IMR-90 (cell line): ENCODE measurements around the gene RPL10A. TPM values are rescaled to one million over a fixed set of nuclear protein-coding genes. Genes with fewer than 3 reads are reported as not detected.

Source experiments
- ATAC-seq: fragments of 200-7000 bp; cut with Tn5 transposase; 2 replicates; pipeline ENCODE4 v1.9.1; 2020; ENCODE audit warnings: low read depth, mild to moderate bottlenecking, moderate library complexity
- BruUV-seq: library from RNA; stranded (reverse); fragments of 400-500 nt; replicated peaks from 2 replicates; lab custom pipeline; 2021; lab: Mats Ljungman, UMichigan
- CTCF ChIA-PET: fragments of 300-600 bp; formaldehyde crosslinking; extraction: SDS; loops from one replicate; lab custom pipeline; 2021; ENCODE audit warnings: antibody characterized with exemption; lab: Yijun Ruan, JAX
- POLR2A ChIA-PET: fragments of 300-600 bp; sonication (Branson Sonifier 250); formaldehyde crosslinking; loops from one replicate; lab custom pipeline; 2022; ENCODE audit warnings: antibody characterized with exemption; ENCODE audit not compliant: unreplicated experiment; lab: Charles Lee
- DNase-seq: peaks from one replicate; pipeline ENCODE4 v3.0.0; 2013
- H2AFZ ChIP-seq: replicated peaks from 2 replicates; pipeline ENCODE3; 2013; ENCODE audit warnings: low read length, mild to moderate bottlenecking; ENCODE audit not compliant: poor library complexity
- H2AK5ac ChIP-seq: 2 replicates; pipeline ENCODE4 v1.6.1; 2013; ENCODE audit warnings: low read depth, low read length, inconsistent platforms
- H2AK9ac ChIP-seq: replicated peaks from 2 replicates; pipeline ENCODE3; 2013; ENCODE audit warnings: mild to moderate bottlenecking, low read depth, low read length, moderate library complexity; ENCODE audit not compliant: poor library complexity
- H2BK120ac ChIP-seq: 2 replicates; pipeline ENCODE4 v1.6.1; 2013; ENCODE audit warnings: low read depth, low read length, inconsistent platforms
- H2BK15ac ChIP-seq: 3 replicates; pipeline ENCODE4 v1.6.1; 2013; ENCODE audit warnings: low read depth, low read length, inconsistent platforms
- H2BK20ac ChIP-seq: 2 replicates; pipeline ENCODE4 v1.6.1; 2013; ENCODE audit warnings: low read depth, mild to moderate bottlenecking, inconsistent platforms, low read length, moderate library complexity
- H2BK5ac ChIP-seq: 2 replicates; pipeline ENCODE4 v1.6.1; 2013; ENCODE audit warnings: mild to moderate bottlenecking, low read depth, low read length, inconsistent platforms; ENCODE audit not compliant: poor library complexity, severe bottlenecking
- H3K14ac ChIP-seq: replicated peaks from 2 replicates; pipeline ENCODE4 v1.6.1; 2013; ENCODE audit warnings: low read depth, low read length, inconsistent platforms
- H3K18ac ChIP-seq: 2 replicates; pipeline ENCODE4 v1.6.1; 2013; ENCODE audit warnings: low read depth, low read length, control low read depth
- H3K23ac ChIP-seq: 2 replicates; pipeline ENCODE4 v1.6.1; 2013; ENCODE audit warnings: low read depth, low read length, inconsistent platforms
- H3K27ac ChIP-seq: 2 replicates; pipeline ENCODE4 v1.5.1; 2013; ENCODE audit warnings: mild to moderate bottlenecking, control low read depth, low read length; ENCODE audit not compliant: insufficient read depth
- H3K27me3 ChIP-seq: 2 replicates; pipeline ENCODE4 v1.6.1; 2013; ENCODE audit warnings: low read length; ENCODE audit not compliant: control insufficient read depth, insufficient read depth
- H3K36me3 ChIP-seq: 2 replicates; pipeline ENCODE4 v1.6.1; 2013; ENCODE audit warnings: low read length, mixed read lengths; ENCODE audit not compliant: control insufficient read depth, insufficient read depth
- H3K4ac ChIP-seq: 2 replicates; pipeline ENCODE4 v1.6.1; 2013; ENCODE audit warnings: low read depth, low read length, inconsistent platforms
- H3K4me1 ChIP-seq: 2 replicates; pipeline ENCODE4 v1.6.1; 2013; ENCODE audit warnings: low read length, mixed read lengths; ENCODE audit not compliant: control insufficient read depth, insufficient read depth
- H3K4me2 ChIP-seq: 2 replicates; pipeline ENCODE4 v1.6.1; 2013; ENCODE audit warnings: low read depth, mild to moderate bottlenecking, control low read depth, low read length, moderate library complexity
- H3K4me3 ChIP-seq: 2 replicates; pipeline ENCODE4 v1.5.1; 2013; ENCODE audit warnings: low read depth, mild to moderate bottlenecking, control low read depth, low read length, moderate library complexity; ENCODE audit not compliant: insufficient read depth
- H3K56ac ChIP-seq: 2 replicates; pipeline ENCODE4 v1.6.1; 2013; ENCODE audit warnings: low read length, inconsistent platforms; ENCODE audit not compliant: insufficient read depth; ENCODE audit errors: extremely low read depth
- H3K79me1 ChIP-seq, 2 experiments: 2 replicates each; pipeline ENCODE4 v1.6.1; 2013; ENCODE audit warnings: low read length in 2 of 2, inconsistent platforms in 1 of 2, low read depth in 1 of 2
- H3K9ac ChIP-seq: 2 replicates; pipeline ENCODE4 v1.6.1; 2013; ENCODE audit warnings: low read depth, low read length, control low read depth
- H3K9me1 ChIP-seq: 2 replicates; pipeline ENCODE4 v1.6.1; 2013; ENCODE audit warnings: low read length, inconsistent platforms; ENCODE audit not compliant: insufficient read depth
- H3K9me3 ChIP-seq: 2 replicates; pipeline ENCODE4 v1.6.1; 2013; ENCODE audit warnings: low read length; ENCODE audit not compliant: control insufficient read depth, insufficient read depth
- H4K20me1 ChIP-seq: 2 replicates; pipeline ENCODE4 v1.6.1; 2013; ENCODE audit warnings: low read length, inconsistent platforms; ENCODE audit not compliant: insufficient read depth
- H4K5ac ChIP-seq: 2 replicates; pipeline ENCODE4 v1.6.1; 2013; ENCODE audit warnings: mild to moderate bottlenecking, low read depth, low read length, control low read depth
- H4K8ac ChIP-seq, 2 experiments: 2 replicates each; pipeline ENCODE4 v1.6.1; 2013; ENCODE audit warnings: low read depth in 2 of 2, low read length in 2 of 2, control low read depth in 1 of 2, inconsistent platforms in 1 of 2
- H4K91ac ChIP-seq: 2 replicates; pipeline ENCODE4 v1.6.1; 2013; ENCODE audit warnings: low read depth, low read length, inconsistent platforms; ENCODE audit not compliant: insufficient read depth
- ELK1 ChIP-seq: fragments of 150-350 bp; IDR thresholded peaks from 2 replicates; pipeline ENCODE4 v1.6.1; 2016; ENCODE audit warnings: low read depth, mild to moderate bottlenecking, low read length, moderate library complexity, borderline replicate concordance
- WGBS, 2 experiments: methylation state at CpG; one replicate each; pipeline versions ENCODE4 v1.1.5 to v1.1.7; 2013; ENCODE audit warnings: missing lambda C conversion rate in 2 of 2; ENCODE audit not compliant: insufficient read length in 1 of 2; ENCODE audit errors: extremely low coverage in 2 of 2; 5-methylcytosine and 5-hydroxymethylcytosine counted together
- dilution Hi-C: fragments of 300-500 bp; cut with HindIII; formaldehyde crosslinking; loops from one replicate; pipeline ENCODE4 v1.14.3; 2018; ENCODE audit warnings: low sequenced_read_pairs; ENCODE audit not compliant: unreplicated experiment
- in situ Hi-C: fragments of 300-500 bp; cut with MboI; formaldehyde crosslinking; loops from 3 replicates; pipeline ENCODE4 v1.14.3; 2019; ENCODE audit warnings: low sequenced_read_pairs, inconsistent platforms, mixed read lengths
- intact Hi-C: fragments of 100-400 bp; cut with micrococcal nuclease; formaldehyde crosslinking; loops from 2 replicates; pipeline ENCODE4 v1.10.0; 2022
- polyA plus RNA-seq, 3 experiments: library from polyadenylated mRNA; depleted of rRNA; stranded (reverse); fragments of >200 nt; gene quantifications; 2 replicates each; pipeline ENCODE4 v1.2.3, GENCODE V29; 2012; ENCODE audit warnings: low replicate concordance in 1 of 3
- total RNA-seq: library from RNA; depleted of rRNA; stranded (reverse); fragments of >200 nt; gene quantifications from 2 replicates; pipeline ENCODE4 v1.2.3, GENCODE V29; 2012

RPL10A gene
- total and polyA plus RNA-seq, 2 of the 4 experiments (the other 2 are of a cell fraction): 2,310 to 3,153 TPM

- H2BK5ac ChIP-seq: no peak overlapping the region
- H2AK9ac ChIP-seq: peak overlapping the region; percentile 42
- POLR2A ChIA-PET: no interaction called here
- no peak overlapping the region for H3K9ac ChIP-seq
- H3K27me3 ChIP-seq: no peaks in the 10 kb centered on the region
- in situ Hi-C loops (no loop called here), dilution Hi-C loops (no loop called here), intact Hi-C loops (no loop called here)
- no peak overlapping the region for H2BK20ac ChIP-seq
- H4K8ac ChIP-seq: no peak overlapping the region
- peaks cover 50% of the 10 kb centered on the region for H4K20me1 ChIP-seq
- BruUV-seq: no TSS peak
- ATAC-seq (no peak), DNase-seq (no peak)
- no peak overlapping the region for H3K4me2 ChIP-seq
- peaks cover 3 to 42% of the 10 kb centered on the region in 2 experiments for H3K79me1 ChIP-seq
- H2AFZ ChIP-seq: no peak overlapping the region
- TF ChIP-seq ELK1: no peak
- H3K4me3 ChIP-seq: no peak overlapping the region
- H3K4me1 ChIP-seq: peaks cover 2% of the 10 kb centered on the region
- no peak overlapping the region for H3K23ac ChIP-seq
- no CpG with 5 or more reads among the region's 4 CpGs for WGBS, 2 experiments
- H4K5ac ChIP-seq: no peak overlapping the region
- H2BK120ac ChIP-seq: no peak overlapping the region
- H3K56ac ChIP-seq: no peak overlapping the region
- no peak overlapping the region for H3K4ac ChIP-seq
- no peak overlapping the region for H2BK15ac ChIP-seq
- no peak overlapping the region for H3K14ac ChIP-seq
- CTCF ChIA-PET: no interaction called here
- H3K36me3 ChIP-seq: peaks cover 63% of the 10 kb centered on the region
- no peak overlapping the region for H4K91ac ChIP-seq
- H3K27ac ChIP-seq: no peak overlapping the region
- H3K9me1 ChIP-seq: 0 out of 2 replicates have a peak, but pooled peaks cover 6% of the 10 kb centered on the region
- no peak overlapping the region for H3K18ac ChIP-seq
- H3K9me3 ChIP-seq: no peaks in the 10 kb centered on the region
- H2AK5ac ChIP-seq: no peak overlapping the region
Measured at GRCh38 chr6:35475573-35475972, 7.4 kb downstream of the RPL10A start.
